ENCODE data around the gene SLX9. TPM values are rescaled to one million over a fixed set of nuclear protein-coding genes. Genes with fewer than 3 reads are reported as not detected.
A peak's percentile ranks its signal among the peaks of the same experiment; 100 is the strongest.

Gene SLX9
- total RNA-seq, 1 experiment from 2014 or later, result 58.7 TPM

DNA sequence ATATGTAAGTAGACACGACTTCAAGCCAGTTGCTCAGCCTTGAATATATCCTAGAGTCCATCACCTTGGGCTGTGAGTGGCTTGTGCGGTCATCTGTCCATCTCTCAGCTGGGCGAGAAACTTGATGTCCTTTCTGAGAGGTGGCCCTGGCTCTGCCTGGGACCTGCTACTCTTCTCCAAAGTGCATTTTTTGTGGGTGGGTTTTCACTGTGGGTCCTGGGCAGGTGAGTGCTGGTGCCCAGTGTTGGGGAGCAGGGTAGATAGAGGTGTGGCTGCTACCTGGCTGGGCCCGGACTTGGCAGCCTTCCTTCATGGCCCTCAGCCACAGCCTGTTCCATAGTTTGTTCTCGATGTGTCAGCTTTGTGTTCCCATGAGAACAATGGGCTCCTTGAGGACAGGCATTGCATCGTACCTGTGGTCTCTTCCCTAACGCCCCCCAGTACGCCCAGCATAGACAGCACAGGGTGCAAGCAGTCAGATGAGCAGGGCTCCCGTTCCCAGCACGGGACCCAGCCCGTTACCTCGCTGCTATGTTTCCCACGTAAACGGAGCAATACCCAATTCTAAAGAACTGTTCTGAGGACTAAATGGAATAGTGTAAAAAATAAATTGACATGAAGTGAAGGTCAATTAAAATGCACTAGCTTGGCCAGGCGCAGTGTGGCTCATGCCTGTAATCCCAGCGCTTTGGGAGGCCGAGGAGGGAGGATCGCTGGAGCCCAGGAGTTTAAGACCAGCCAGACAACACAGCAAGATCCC is 877 bp upstream of the SLX9 start:
- intact Hi-C loops (cut with micrococcal nuclease), result no loop called here
- POLR2A ChIA-PET, result interaction anchor here (0.5 to 4.0 kb wide), 15 partner anchors 8 to 342 kb away, joined by 3 to 38 read pairs (median 4); partner anchors contain the start of genes PTTG1IP, SUMO3 and UBE2G2
- TF ChIP-seq, protein P1, sequence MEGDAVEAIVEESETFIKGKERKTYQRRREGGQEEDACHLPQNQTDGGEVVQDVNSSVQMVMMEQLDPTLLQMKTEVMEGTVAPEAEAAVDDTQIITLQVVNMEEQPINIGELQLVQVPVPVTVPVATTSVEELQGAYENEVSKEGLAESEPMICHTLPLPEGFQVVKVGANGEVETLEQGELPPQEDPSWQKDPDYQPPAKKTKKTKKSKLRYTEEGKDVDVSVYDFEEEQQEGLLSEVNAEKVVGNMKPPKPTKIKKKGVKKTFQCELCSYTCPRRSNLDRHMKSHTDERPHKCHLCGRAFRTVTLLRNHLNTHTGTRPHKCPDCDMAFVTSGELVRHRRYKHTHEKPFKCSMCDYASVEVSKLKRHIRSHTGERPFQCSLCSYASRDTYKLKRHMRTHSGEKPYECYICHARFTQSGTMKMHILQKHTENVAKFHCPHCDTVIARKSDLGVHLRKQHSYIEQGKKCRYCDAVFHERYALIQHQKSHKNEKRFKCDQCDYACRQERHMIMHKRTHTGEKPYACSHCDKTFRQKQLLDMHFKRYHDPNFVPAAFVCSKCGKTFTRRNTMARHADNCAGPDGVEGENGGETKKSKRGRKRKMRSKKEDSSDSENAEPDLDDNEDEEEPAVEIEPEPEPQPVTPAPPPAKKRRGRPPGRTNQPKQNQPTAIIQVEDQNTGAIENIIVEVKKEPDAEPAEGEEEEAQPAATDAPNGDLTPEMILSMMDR (IDR thresholded peaks at IDR 0.05; ENCODE audit: unreplicated experiment), result no peak
- BruUV-seq (replicated peaks), result TSS peak; percentile 68
- Mint-ChIP-seq H3K4me3 (ENCODE audit: unreplicated experiment) (peak overlapping the region; percentile 85), H3K36me3 (ENCODE audit: insufficient read depth, unreplicated experiment) (peaks cover 14% of the 10 kb centered on the region), H3K27ac (ENCODE audit: low read depth, unreplicated experiment) (peak overlapping the region; percentile 61), H3K4me1 (ENCODE audit: insufficient read depth, unreplicated experiment) (peaks cover 30% of the 10 kb centered on the region), H3K9me3 (ENCODE audit: unreplicated experiment) (no peaks in the 10 kb centered on the region), H3K27me3 (ENCODE audit: insufficient read depth, unreplicated experiment) (no peaks in the 10 kb centered on the region)
- CTCF ChIA-PET, result interaction anchor here (0.9 to 2.9 kb wide), 2 partner anchors 139 to 190 kb away, joined by 3 to 23 read pairs; partner anchors contain the start of gene UBE2G2
- no peak for DNase-seq (ENCODE audit: unreplicated experiment)

- ChIA-PET CTCF (interaction anchor here (1.0 to 2.9 kb wide), 5 partner anchors 10 to 188 kb away, joined by 3 to 23 read pairs (median 4); partner anchors contain the start of gene UBE2G2), POLR2A (interaction anchor here (0.7 to 4.0 kb wide), 19 partner anchors 8 to 484 kb away, joined by 3 to 38 read pairs (median 4); partner anchors contain the start of genes ADARB1, PTTG1IP, SUMO3 and UBE2G2)
- Mint-ChIP-seq H3K4me3 (ENCODE audit: unreplicated experiment) (peak overlapping the region; percentile 85), H3K27ac (ENCODE audit: low read depth, unreplicated experiment) (peak overlapping the region; percentile 61), H3K36me3 (ENCODE audit: insufficient read depth, unreplicated experiment) (peaks cover 18% of the 10 kb centered on the region), H3K9me3 (ENCODE audit: unreplicated experiment) (no peaks in the 10 kb centered on the region), H3K27me3 (ENCODE audit: insufficient read depth, unreplicated experiment) (no peaks in the 10 kb centered on the region), H3K4me1 (ENCODE audit: insufficient read depth, unreplicated experiment) (peaks cover 30% of the 10 kb centered on the region)
- BruUV-seq (replicated peaks), result no TSS peak
- intact Hi-C loops (cut with micrococcal nuclease), result no loop called here
- no peak for DNase-seq (ENCODE audit: unreplicated experiment)
- TF ChIP-seq, protein P1 (IDR thresholded peaks at IDR 0.05; ENCODE audit: unreplicated experiment), result no peak
These were observed 345 bp downstream of the SLX9 start for GRCh38 chr21:44940116-44940631.

GRCh38 chr21:44941567-44941966 is 1.7 kb downstream of the SLX9 start:
- no peak overlapping the region for H3K27ac Mint-ChIP-seq (ENCODE audit: low read depth, unreplicated experiment)
- no peaks in the 10 kb centered on the region for H3K9me3 Mint-ChIP-seq (ENCODE audit: unreplicated experiment)
- CTCF ChIA-PET, result interaction anchor here (0.6 to 18.5 kb wide), 6 partner anchors 8 to 226 kb away, joined by 3 to 302 read pairs (median 3); no protein-coding TSS in a partner anchor
- peaks cover 30% of the 10 kb centered on the region for H3K4me1 Mint-ChIP-seq (ENCODE audit: insufficient read depth, unreplicated experiment)
- BruUV-seq (replicated peaks), result no TSS peak
- H3K27me3 Mint-ChIP-seq (ENCODE audit: insufficient read depth, unreplicated experiment), result no peaks in the 10 kb centered on the region
- TF ChIP-seq, protein P1 (IDR thresholded peaks at IDR 0.05; ENCODE audit: unreplicated experiment), result no peak
- intact Hi-C loops (cut with micrococcal nuclease), result no loop called here
- H3K4me3 Mint-ChIP-seq (ENCODE audit: unreplicated experiment), result peak overlapping the region; percentile 85
- no peak for DNase-seq (ENCODE audit: unreplicated experiment)
- POLR2A ChIA-PET, result interaction anchor here (0.7 kb wide), 1 partner anchor 12 kb away, joined by 5 read pairs; no protein-coding TSS in a partner anchor
- peaks cover 23% of the 10 kb centered on the region for H3K36me3 Mint-ChIP-seq (ENCODE audit: insufficient read depth, unreplicated experiment)

- ChIA-PET POLR2A (no interaction called here), CTCF (interaction anchor here (0.6 to 18.5 kb wide), 5 partner anchors 7 to 196 kb away, joined by 3 to 302 read pairs (median 7); no protein-coding TSS in a partner anchor)
- Mint-ChIP-seq H3K27ac (ENCODE audit: low read depth, unreplicated experiment) (no peak overlapping the region), H3K36me3 (ENCODE audit: insufficient read depth, unreplicated experiment) (peaks cover 23% of the 10 kb centered on the region), H3K9me3 (ENCODE audit: unreplicated experiment) (no peaks in the 10 kb centered on the region), H3K27me3 (ENCODE audit: insufficient read depth, unreplicated experiment) (no peaks in the 10 kb centered on the region), H3K4me1 (ENCODE audit: insufficient read depth, unreplicated experiment) (peaks cover 34% of the 10 kb centered on the region), H3K4me3 (ENCODE audit: unreplicated experiment) (peak overlapping the region; percentile 38)
- TF ChIP-seq, protein P1 (IDR thresholded peaks at IDR 0.05; ENCODE audit: unreplicated experiment), result no peak
- no peak for DNase-seq (ENCODE audit: unreplicated experiment)
- intact Hi-C loops (cut with micrococcal nuclease), result no loop called here
- no TSS peak for BruUV-seq (replicated peaks)
These were observed 2.7 kb downstream of the SLX9 start for GRCh38 chr21:44942566-44942965.

Measured in MCF 10A (cell line).